HFF-Myc (cell line): ENCODE measurements around the gene APBB1.

Source experiments
- DNase-seq: peaks from one replicate; pipeline ENCODE4 v3.0.0-alpha.2; 2011; ENCODE audit warnings: low read depth; ENCODE audit errors: extremely low read depth
- H3K4me3 ChIP-seq: replicated peaks from 2 replicates; pipeline ENCODE4 v1.5.1; 2011; ENCODE audit warnings: low read depth, mild to moderate bottlenecking, control low read depth, low read length
- CTCF ChIP-seq: IDR thresholded peaks from 2 replicates; pipeline ENCODE4 v1.5.1; 2012; ENCODE audit warnings: mild to moderate bottlenecking, low read depth, low read length, control low read depth; ENCODE audit errors: missing control alignments

Gene APBB1

GRCh38 chr11:6406370-6406769 is 12.5 kb downstream of the APBB1 start:
- no peak for TF ChIP-seq CTCF

GRCh38 chr11:6405846-6406245 is 13.0 kb downstream of the APBB1 start:
- no peak for TF ChIP-seq CTCF
- H3K4me3 ChIP-seq = no peak overlapping the region
- DNase-seq = no peak

More at GRCh38 chr11:6406370-6406769, 12.5 kb downstream of the APBB1 start:
- DNase-seq = no peak
- H3K4me3 ChIP-seq = no peak overlapping the region

- H3K4me3 ChIP-seq = no peak overlapping the region
- no peak for TF ChIP-seq CTCF
- no peak for DNase-seq
These were observed 13.7 kb downstream of the APBB1 start for GRCh38 chr11:6405052-6405667.

GRCh38 chr11:6404342-6405051 is 14.4 kb downstream of the APBB1 start:
- no peak for TF ChIP-seq CTCF
- H3K4me3 ChIP-seq = no peak overlapping the region
- no peak for DNase-seq

GRCh38 chr11:6403539-6403938 is 15.4 kb downstream of the APBB1 start:
- no peak for TF ChIP-seq CTCF
- DNase-seq = no peak
- no peak overlapping the region for H3K4me3 ChIP-seq

GRCh38 chr11:6402561-6402981 is 16.3 kb downstream of the APBB1 start:
- H3K4me3 ChIP-seq = no peak overlapping the region
- no peak for DNase-seq
- TF ChIP-seq CTCF = no peak
